Natural killer cell (primary cell): ENCODE results near the gene SPTLC1. TPM values are rescaled to one million over a fixed set of nuclear protein-coding genes. Genes with fewer than 3 reads are reported as not detected.

Experiments
- ATAC-seq, 3 donors: fragments of 150-1000 bp in 2 of 3; fragments of 200-7000 bp in 1 of 3; cut with Tn5 transposase; 1 replicate in 1 of 3; 2 replicates in 2 of 3; pipeline ENCODE4 v1.10.0; 2021; ENCODE audit warnings: mild to moderate bottlenecking in 2 of 3, moderate library complexity in 2 of 3
- DNase-seq, 2 donors: peaks; one replicate each; pipeline versions ENCODE4 v3.0.0 to v3.0.0-alpha.2; 2013 to 2021; ENCODE audit warnings: mixed read lengths in 1 of 2
- H3K27ac ChIP-seq: one replicate; pipeline ENCODE4 v1.5.1; 2013; ENCODE audit warnings: mild to moderate bottlenecking, low read length
- H3K27me3 ChIP-seq: one replicate; pipeline ENCODE4 v1.6.1; 2013; ENCODE audit warnings: low read length; ENCODE audit not compliant: control insufficient read depth, insufficient read depth
- H3K36me3 ChIP-seq: one replicate; pipeline ENCODE4 v1.6.1; 2013; ENCODE audit warnings: low read length; ENCODE audit not compliant: control insufficient read depth, insufficient read depth
- H3K4me1 ChIP-seq: one replicate; pipeline ENCODE4 v1.6.1; 2013; ENCODE audit warnings: low read length; ENCODE audit not compliant: control insufficient read depth, insufficient read depth
- H3K4me3 ChIP-seq: one replicate; pipeline ENCODE4 v1.5.1; 2013; ENCODE audit warnings: low read length
- H3K9me3 ChIP-seq: one replicate; pipeline ENCODE4 v1.6.1; 2013; ENCODE audit warnings: low read length; ENCODE audit not compliant: control insufficient read depth, insufficient read depth
- H3K27ac Mint-ChIP-seq, 2 donors: one replicate each; pipeline ENCODE4 v1.8.0; 2022; ENCODE audit warnings: mild to moderate bottlenecking in 2 of 2, mixed read lengths in 2 of 2, moderate library complexity in 1 of 2
- H3K27me3 Mint-ChIP-seq, 2 donors: one replicate each; pipeline ENCODE4 v1.8.0; 2022; ENCODE audit warnings: low read depth in 2 of 2, mixed read lengths in 2 of 2
- H3K36me3 Mint-ChIP-seq: one replicate; pipeline ENCODE4 v1.8.0; 2022; ENCODE audit warnings: mixed read lengths
- H3K4me1 Mint-ChIP-seq, 2 donors: one replicate each; pipeline ENCODE4 v1.8.0; 2022; ENCODE audit warnings: mixed read lengths in 2 of 2
- H3K4me3 Mint-ChIP-seq: one replicate; pipeline ENCODE4 v1.8.0; 2022; ENCODE audit warnings: mild to moderate bottlenecking, moderate library complexity, mixed read lengths
- H3K9me3 Mint-ChIP-seq, 2 donors: one replicate each; pipeline ENCODE4 v1.8.0; 2022; ENCODE audit warnings: mixed read lengths in 2 of 2
- CTCF ChIP-seq: fragments of 200-600 bp; IDR thresholded peaks from one replicate; pipeline ENCODE4 v1.8.0; 2022; ENCODE audit warnings: antibody characterized with exemption
- WGBS: methylation state at CpG from one replicate; pipeline ENCODE4 v1.1.7; 2013; ENCODE audit warnings: missing lambda C conversion rate; ENCODE audit not compliant: insufficient coverage; 5-methylcytosine and 5-hydroxymethylcytosine counted together
- intact Hi-C: fragments of 100-400 bp; cut with micrococcal nuclease; formaldehyde crosslinking; loops from one replicate; pipeline ENCODE4 v1.14.2; 2022
- total RNA-seq, 4 donors: library from RNA; stranded (reverse); fragments of 120-200 nt in 1 of 4; gene quantifications; one replicate each; pipeline versions ENCODE4 v1.2.3 to v1.2.4, GENCODE V29; 2013 to 2022

SPTLC1 gene
- total RNA-seq, 3 donors from 2014 or later (not counting 1 experiment from before 2014, with no cell fraction given), result 45.6 to 59.3 (median 47.8) TPM

GRCh38 chr9:92132501-92132900 lies 17.3 kb upstream of the SPTLC1 start:
- peaks cover 22% of the 10 kb centered on the region for H3K4me1 ChIP-seq
- no peak overlapping the region for H3K4me3 ChIP-seq
- no peaks in the 10 kb centered on the region for H3K9me3 ChIP-seq
- 86% methylated on average over 1 of the region's 1 CpG for WGBS
- no peaks in the 10 kb centered on the region for H3K9me3 Mint-ChIP-seq
- peak overlapping the region in 1 of 2 donors; percentile 55 for H3K27ac Mint-ChIP-seq
- peaks cover 7 to 23% of the 10 kb centered on the region in 2 donors for H3K4me1 Mint-ChIP-seq
- peaks cover 7% of the 10 kb centered on the region for H3K36me3 Mint-ChIP-seq
- H3K4me3 Mint-ChIP-seq, result no peak overlapping the region
- peaks cover 28 to 31% of the 10 kb centered on the region in 2 donors for H3K27me3 Mint-ChIP-seq
- peak in 2 of 3 donors; percentile 24 to 35 for ATAC-seq
- H3K27me3 ChIP-seq, result no peaks in the 10 kb centered on the region
- DNase-seq, result peak in 1 of 2 donors; percentile 23
- H3K36me3 ChIP-seq, result no peaks in the 10 kb centered on the region
- H3K27ac ChIP-seq, result no peak overlapping the region
- TF ChIP-seq CTCF, result no peak
- intact Hi-C loops, result no loop called here

GRCh38 chr9:92122800-92123199 lies 7.6 kb upstream of the SPTLC1 start:
- Mint-ChIP-seq H3K4me3 (no peak overlapping the region), H3K9me3 (no peaks in the 10 kb centered on the region), H3K27me3 (peaks cover 20 to 38% of the 10 kb centered on the region in 2 donors), H3K36me3 (no peaks in the 10 kb centered on the region), H3K4me1 (no peaks in the 10 kb centered on the region), H3K27ac (no peak overlapping the region)
- Histone ChIP-seq H3K36me3 (no peaks in the 10 kb centered on the region), H3K27ac (no peak overlapping the region), H3K27me3 (no peaks in the 10 kb centered on the region), H3K4me3 (no peak overlapping the region), H3K9me3 (no peaks in the 10 kb centered on the region), H3K4me1 (no peaks in the 10 kb centered on the region)
- DNase-seq, result no peak
- intact Hi-C loops, result no loop called here
- no peak for TF ChIP-seq CTCF
- ATAC-seq, result no peak
- 79% methylated on average over 8 of the region's 8 CpGs for WGBS

- Histone ChIP-seq H3K27ac (no peak overlapping the region), H3K4me3 (no peak overlapping the region), H3K4me1 (no peaks in the 10 kb centered on the region), H3K27me3 (no peaks in the 10 kb centered on the region), H3K9me3 (no peaks in the 10 kb centered on the region), H3K36me3 (no peaks in the 10 kb centered on the region)
- ATAC-seq (no peak), DNase-seq (no peak)
- Mint-ChIP-seq H3K9me3 (no peaks in the 10 kb centered on the region), H3K27me3 (peaks cover 20 to 38% of the 10 kb centered on the region in 2 donors), H3K27ac (no peak overlapping the region), H3K4me3 (no peak overlapping the region), H3K4me1 (no peaks in the 10 kb centered on the region), H3K36me3 (no peaks in the 10 kb centered on the region)
- intact Hi-C loops, result no loop called here
- TF ChIP-seq CTCF, result no peak
- WGBS, result no CpG with 5 or more reads among the region's 1 CpG
Measured at GRCh38 chr9:92122061-92122460, 6.8 kb upstream of the SPTLC1 start.

- DNase-seq (no peak), ATAC-seq (no peak)
- Mint-ChIP-seq H3K27ac (no peak overlapping the region), H3K4me3 (no peak overlapping the region), H3K4me1 (peaks cover 1 to 3% of the 10 kb centered on the region in 2 donors), H3K9me3 (no peaks in the 10 kb centered on the region), H3K27me3 (peaks cover 20 to 38% of the 10 kb centered on the region in 2 donors), H3K36me3 (no peaks in the 10 kb centered on the region)
- TF ChIP-seq CTCF, result no peak
- Histone ChIP-seq H3K9me3 (no peaks in the 10 kb centered on the region), H3K4me1 (no peaks in the 10 kb centered on the region), H3K27me3 (no peaks in the 10 kb centered on the region), H3K36me3 (no peaks in the 10 kb centered on the region), H3K27ac (no peak overlapping the region), H3K4me3 (no peak overlapping the region)
- intact Hi-C loops, result no loop called here
- 81% methylated on average over 1 of the region's 1 CpG for WGBS
Measured at GRCh38 chr9:92121265-92121664, 6.1 kb upstream of the SPTLC1 start.
